ENCODE measurements around the gene OR13A1.
"Not testable (repeated sequence)": the region's sequence is repeated elsewhere in the genome, so short reads cannot be mapped to it uniquely, and the experiment has no call there.

Gene OR13A1

GRCh38 chr10:45315508-45315907 lies at the start of gene OR13A1:
TSS of gene OR13A1 (minus strand) at chr10:45315608. CDS start at chr10:45304422, 11,186 bp downstream.
- no peak for DNase-seq
- no peaks in the 10 kb centered on the region for H3K36me3 ChIP-seq (replicated peaks; ENCODE audit: insufficient read depth, low read length)
- no peak for TF ChIP-seq CTCF (IDR thresholded peaks at IDR 0.05; ENCODE audit: low read length)
- no peak for TF ChIP-seq EZH2phosphoT487 (IDR thresholded peaks at IDR 0.05; ENCODE audit: low read length)
- TF ChIP-seq EZH2 (optimal IDR thresholded peaks at IDR 0.05; ENCODE audit: low read depth, low read length): no peak
- no peaks in the 10 kb centered on the region for H3K79me2 ChIP-seq (ENCODE audit: low read length)
- no peaks in the 10 kb centered on the region for H4K20me1 ChIP-seq (ENCODE audit: insufficient read depth, low read length)
- H3K9me2 ChIP-seq (replicated peaks; ENCODE audit: insufficient read depth, low read length): no peaks in the 10 kb centered on the region
- no peak within 1 kb of the TSS for H3K27ac ChIP-seq (ENCODE audit: low read length)
- no peaks in the 10 kb centered on the region for H3K9me3 ChIP-seq (replicated peaks; ENCODE audit: insufficient read depth, low read length)
- H3K9ac ChIP-seq (ENCODE audit: low read length): no peak within 1 kb of the TSS
- H2AFZ ChIP-seq (ENCODE audit: low read length): no peak within 1 kb of the TSS
- no peaks in the 10 kb centered on the region for H3K4me1 ChIP-seq (ENCODE audit: low read length)
- no peaks in the 10 kb centered on the region for H3K27me3 ChIP-seq (replicated peaks; ENCODE audit: insufficient read depth, low read length)
- H3F3A ChIP-seq (ENCODE audit: insufficient read depth, low read length): no peaks in the 10 kb centered on the region
- no peak within 1 kb of the TSS for H3K4me3 ChIP-seq (ENCODE audit: low read length)
- H3K4me2 ChIP-seq (ENCODE audit: low read depth, low read length): no peak within 1 kb of the TSS

GRCh38 chr10:45361983-45362799 lies 46.8 kb upstream of the OR13A1 start:
- not testable (repeated sequence) for H3K27ac ChIP-seq (ENCODE audit: low read length); H3K4me2 ChIP-seq (ENCODE audit: low read depth, low read length)

GRCh38 chr10:45358961-45359360 lies 43.6 kb upstream of the OR13A1 start:
- H3K9ac ChIP-seq (ENCODE audit: low read length); H3K27ac ChIP-seq (ENCODE audit: low read length); H2AFZ ChIP-seq (ENCODE audit: low read length); H4K20me1 ChIP-seq (ENCODE audit: insufficient read depth, low read length); H3K4me2 ChIP-seq (ENCODE audit: low read depth, low read length); H3K79me2 ChIP-seq (ENCODE audit: low read length); H3K4me3 ChIP-seq (ENCODE audit: low read length); H3K9me2 ChIP-seq (replicated peaks; ENCODE audit: insufficient read depth, low read length); DNase-seq; H3K4me1 ChIP-seq (ENCODE audit: low read length); H3F3A ChIP-seq (ENCODE audit: insufficient read depth, low read length); H3K9me3 ChIP-seq (replicated peaks; ENCODE audit: insufficient read depth, low read length); H3K36me3 ChIP-seq (replicated peaks; ENCODE audit: insufficient read depth, low read length); H3K27me3 ChIP-seq (replicated peaks; ENCODE audit: insufficient read depth, low read length): not testable (repeated sequence)

More at GRCh38 chr10:45361983-45362799, 46.8 kb upstream of the OR13A1 start:
- H4K20me1 ChIP-seq (ENCODE audit: insufficient read depth, low read length); DNase-seq; H3F3A ChIP-seq (ENCODE audit: insufficient read depth, low read length); H3K36me3 ChIP-seq (replicated peaks; ENCODE audit: insufficient read depth, low read length); H3K79me2 ChIP-seq (ENCODE audit: low read length); H3K9me3 ChIP-seq (replicated peaks; ENCODE audit: insufficient read depth, low read length); H2AFZ ChIP-seq (ENCODE audit: low read length); H3K27me3 ChIP-seq (replicated peaks; ENCODE audit: insufficient read depth, low read length); H3K4me1 ChIP-seq (ENCODE audit: low read length); H3K9ac ChIP-seq (ENCODE audit: low read length); H3K9me2 ChIP-seq (replicated peaks; ENCODE audit: insufficient read depth, low read length); H3K4me3 ChIP-seq (ENCODE audit: low read length): not testable (repeated sequence)

GRCh38 chr10:45355494-45355893 lies 40.1 kb upstream of the OR13A1 start:
- H3K36me3 ChIP-seq (replicated peaks; ENCODE audit: insufficient read depth, low read length): no peaks in the 10 kb centered on the region
- H3K79me2 ChIP-seq (ENCODE audit: low read length): no peaks in the 10 kb centered on the region
- H3K4me1 ChIP-seq (ENCODE audit: low read length): no peaks in the 10 kb centered on the region
- no peak overlapping the region for H3K27ac ChIP-seq (ENCODE audit: low read length)
- H4K20me1 ChIP-seq (ENCODE audit: insufficient read depth, low read length): no peaks in the 10 kb centered on the region
- H3F3A ChIP-seq (ENCODE audit: insufficient read depth, low read length): no peaks in the 10 kb centered on the region
- H3K4me2 ChIP-seq (ENCODE audit: low read depth, low read length): no peak overlapping the region
- H3K9me2 ChIP-seq (replicated peaks; ENCODE audit: insufficient read depth, low read length): no peaks in the 10 kb centered on the region
- TF ChIP-seq EZH2 (optimal IDR thresholded peaks at IDR 0.05; ENCODE audit: low read depth, low read length) (no peak), EZH2phosphoT487 (IDR thresholded peaks at IDR 0.05; ENCODE audit: low read length) (no peak), CTCF (IDR thresholded peaks at IDR 0.05; ENCODE audit: low read length) (no peak)
- no peaks in the 10 kb centered on the region for H3K9me3 ChIP-seq (replicated peaks; ENCODE audit: insufficient read depth, low read length)
- H3K4me3 ChIP-seq (ENCODE audit: low read length): no peak overlapping the region
- no peak for DNase-seq
- no peak overlapping the region for H3K9ac ChIP-seq (ENCODE audit: low read length)
- no peaks in the 10 kb centered on the region for H3K27me3 ChIP-seq (replicated peaks; ENCODE audit: insufficient read depth, low read length)
- no peak overlapping the region for H2AFZ ChIP-seq (ENCODE audit: low read length)
